Karpas-422 (cell line): Measurements from ENCODE around the gene INPP4A. TPM values are rescaled to one million over a fixed set of nuclear protein-coding genes. Genes with fewer than 3 reads are reported as not detected.
A peak's percentile ranks its signal among the peaks of the same experiment; 100 is the strongest.

Source experiments
- DNase-seq: peaks from one replicate; pipeline ENCODE4 v3.0.0-alpha.2; 2015
- H2AFZ ChIP-seq: fragments of 200-600 bp; sonication (generic); 2 replicates; pipeline ENCODE4 v1.6.1; 2014; ENCODE audit warnings: antibody characterized with exemption, low read length, mixed read lengths
- H3K27ac ChIP-seq: fragments of 200-600 bp; sonication (generic); 2 replicates; pipeline ENCODE4 v1.5.1; 2014; ENCODE audit warnings: mild to moderate bottlenecking, low read length, moderate library complexity
- H3K27me3 ChIP-seq: fragments of 200-600 bp; sonication (generic); 2 replicates; pipeline ENCODE4 v1.6.1; 2014; ENCODE audit warnings: low read length, mixed read lengths
- H3K36me3 ChIP-seq: fragments of 200-600 bp; sonication (generic); 2 replicates; pipeline ENCODE4 v1.6.1; 2014; ENCODE audit warnings: low read length, mixed read lengths; ENCODE audit not compliant: insufficient read depth
- H3K4me1 ChIP-seq: fragments of 200-600 bp; sonication (generic); 2 replicates; pipeline ENCODE4 v1.6.1; 2014; ENCODE audit warnings: mild to moderate bottlenecking, low read length, mixed read lengths
- H3K4me2 ChIP-seq: fragments of 200-600 bp; sonication (generic); 2 replicates; pipeline ENCODE4 v1.6.1; 2014; ENCODE audit warnings: low read length, low read depth, mild to moderate bottlenecking; ENCODE audit not compliant: poor library complexity, severe bottlenecking
- H3K4me3 ChIP-seq: fragments of 200-600 bp; sonication (generic); 2 replicates; pipeline ENCODE4 v1.5.1; 2014; ENCODE audit warnings: mild to moderate bottlenecking, antibody characterized with exemption, low read length, mixed read lengths
- H3K79me2 ChIP-seq: fragments of 200-600 bp; sonication (generic); 2 replicates; pipeline ENCODE4 v1.6.1; 2014; ENCODE audit warnings: mild to moderate bottlenecking, low read length, mixed read lengths
- H3K9ac ChIP-seq: fragments of 200-600 bp; sonication (generic); 2 replicates; pipeline ENCODE4 v1.6.0; 2014; ENCODE audit warnings: low read length
- H3K9me2 ChIP-seq: fragments of 200-600 bp; sonication (generic), shearing (Covaris generic); replicated peaks from 2 replicates; pipeline ENCODE4 v1.6.0; 2014; ENCODE audit warnings: mild to moderate bottlenecking, low read length, moderate library complexity; ENCODE audit not compliant: insufficient read depth
- H3K9me3 ChIP-seq: fragments of 300-700, 200-600 bp; sonication (generic); 2 replicates; pipeline ENCODE4 v1.6.1; 2014; ENCODE audit warnings: low read length, mixed read lengths
- H4K20me1 ChIP-seq: fragments of 200-600 bp; sonication (generic); 2 replicates; pipeline ENCODE4 v1.6.1; 2014; ENCODE audit warnings: mild to moderate bottlenecking, antibody characterized with exemption, low read length, low read depth; ENCODE audit not compliant: insufficient read depth
- total RNA-seq: library from RNA; depleted of rRNA; stranded (reverse); fragments of >200 nt; shearing (Covaris generic); gene quantifications from 2 replicates; pipeline ENCODE4 v1.2.3, GENCODE V29; 2014; ENCODE audit warnings: low replicate concordance

INPP4A gene
- total RNA-seq, 1 experiment from 2014 or later: 5.3 TPM

DNA sequence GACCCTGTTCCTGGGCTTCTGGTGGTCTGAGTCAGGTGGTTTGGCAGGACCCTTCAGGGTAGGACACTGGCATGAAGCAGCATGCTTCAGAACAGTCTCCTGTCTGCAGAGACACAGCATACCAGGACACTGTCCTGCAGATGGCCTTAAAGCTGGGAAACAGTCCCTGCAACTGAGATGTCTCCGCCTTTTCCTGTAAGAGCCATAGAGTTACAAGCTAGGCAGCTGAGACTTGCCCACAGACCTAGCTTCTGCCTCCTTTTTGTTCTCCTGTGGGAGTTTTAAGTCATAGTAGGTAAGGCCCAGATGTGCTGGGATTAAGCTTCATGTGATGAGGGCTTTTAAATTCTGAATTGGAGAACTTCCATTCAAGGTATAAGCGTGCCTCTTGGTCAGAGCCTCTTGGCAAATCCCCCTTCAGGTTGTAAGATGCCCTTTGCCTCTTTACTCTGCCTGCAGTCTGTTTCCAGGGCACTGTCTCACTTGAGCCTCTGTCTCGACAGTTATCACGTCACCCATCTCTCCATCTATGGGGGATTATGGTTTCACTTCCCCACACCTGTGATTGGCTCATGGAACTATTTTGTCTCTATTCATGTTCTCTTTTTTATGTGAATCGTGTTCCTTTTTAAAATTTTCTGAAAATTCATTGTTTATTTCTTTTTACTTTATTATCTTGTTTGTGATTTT, 111.8 kb downstream of the INPP4A start:
- Histone ChIP-seq H3K27ac (peak overlapping the region; percentile 65), H3K36me3 (no peaks in the 10 kb centered on the region), H3K4me3 (no peak overlapping the region; the same call in none of the 2 replicates)

DNA sequence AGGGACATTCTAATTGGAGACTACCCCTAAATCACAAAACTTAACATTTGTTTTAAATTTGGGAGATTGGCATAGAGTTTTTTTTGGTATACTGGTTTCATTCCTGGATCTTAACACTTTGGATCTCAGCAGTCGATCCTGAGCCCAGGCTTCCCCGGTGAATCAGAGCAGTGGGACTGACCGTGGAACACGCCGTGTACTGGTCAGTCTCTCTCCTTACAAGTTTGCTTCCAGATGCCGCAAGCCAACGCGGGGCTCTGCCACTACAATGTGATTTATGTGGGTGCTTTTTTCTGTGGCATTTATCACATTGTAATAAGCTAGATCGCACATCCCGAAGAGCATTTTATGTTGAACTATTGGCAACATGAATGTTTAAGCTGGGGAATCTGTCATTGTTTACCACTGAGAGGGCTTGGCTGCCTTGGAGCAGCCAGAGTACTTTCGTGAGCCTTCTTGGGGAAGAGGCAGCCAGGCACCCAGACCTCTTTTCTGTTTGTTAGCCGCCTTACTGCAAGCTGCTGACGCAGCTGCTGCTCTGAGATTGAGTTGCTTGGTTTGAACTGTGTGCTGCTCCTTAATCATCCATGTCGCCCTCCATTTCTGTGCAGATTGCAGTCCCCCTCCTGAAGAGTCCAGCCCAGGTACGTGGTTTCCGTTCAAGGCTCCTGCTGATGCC, 114.3 kb downstream of the INPP4A start:
- H4K20me1 ChIP-seq: no peaks in the 10 kb centered on the region
- H3K4me2 ChIP-seq: no peak overlapping the region
- H3K4me1 ChIP-seq: peaks cover 21% of the 10 kb centered on the region
- H2AFZ ChIP-seq: no peak overlapping the region
- H3K27ac ChIP-seq: no peak overlapping the region
- H3K9ac ChIP-seq: no peak overlapping the region
- H3K9me2 ChIP-seq: no peaks in the 10 kb centered on the region
- H3K27me3 ChIP-seq: no peaks in the 10 kb centered on the region
- H3K79me2 ChIP-seq: no peaks in the 10 kb centered on the region
- H3K4me3 ChIP-seq: no peak overlapping the region
- no peaks in the 10 kb centered on the region for H3K36me3 ChIP-seq
- H3K9me3 ChIP-seq: no peaks in the 10 kb centered on the region
- DNase-seq: no peak

More for the DNA sequence above, 111.8 kb downstream of the INPP4A start:
- Histone ChIP-seq H3K4me2 (peak overlapping the region; percentile 55), H4K20me1 (no peaks in the 10 kb centered on the region), H3K9me2 (no peaks in the 10 kb centered on the region), H3K9me3 (no peaks in the 10 kb centered on the region), H3K27me3 (no peaks in the 10 kb centered on the region), H3K9ac (peak overlapping the region; percentile 44), H3K4me1 (peaks cover 21% of the 10 kb centered on the region), H3K79me2 (no peaks in the 10 kb centered on the region), H2AFZ (peak overlapping the region; percentile 55; the same call in 1 of the 2 replicates)
- DNase-seq: peak; percentile 86

DNA sequence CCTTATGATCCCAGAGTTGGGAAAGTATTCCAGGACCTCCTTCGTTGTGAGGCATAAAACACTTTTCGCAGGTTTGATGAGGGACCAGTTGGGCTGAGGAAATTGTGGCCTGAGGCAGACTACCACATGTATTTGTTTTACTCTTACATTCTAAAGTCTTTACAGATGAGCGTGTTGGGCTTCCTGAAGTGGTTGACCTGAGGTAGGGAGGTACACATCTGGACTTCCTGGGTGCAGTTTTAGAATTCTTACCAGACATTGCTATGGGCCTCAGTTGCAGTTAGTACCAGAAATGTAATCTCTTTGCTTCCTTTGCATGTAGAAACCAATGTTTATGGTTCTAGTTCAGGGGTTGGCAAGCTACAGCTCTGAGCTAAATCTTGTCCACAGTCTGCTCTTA, 114.9 kb downstream of the INPP4A start:
- Histone ChIP-seq H3K79me2 (no peaks in the 10 kb centered on the region), H3K4me3 (no peak overlapping the region), H3K9ac (no peak overlapping the region), H3K9me2 (no peaks in the 10 kb centered on the region), H3K27ac (no peak overlapping the region), H3K4me2 (no peak overlapping the region), H3K4me1 (peaks cover 21% of the 10 kb centered on the region), H2AFZ (no peak overlapping the region), H3K36me3 (no peaks in the 10 kb centered on the region), H4K20me1 (no peaks in the 10 kb centered on the region), H3K9me3 (no peaks in the 10 kb centered on the region), H3K27me3 (no peaks in the 10 kb centered on the region)
- no peak for DNase-seq

DNA sequence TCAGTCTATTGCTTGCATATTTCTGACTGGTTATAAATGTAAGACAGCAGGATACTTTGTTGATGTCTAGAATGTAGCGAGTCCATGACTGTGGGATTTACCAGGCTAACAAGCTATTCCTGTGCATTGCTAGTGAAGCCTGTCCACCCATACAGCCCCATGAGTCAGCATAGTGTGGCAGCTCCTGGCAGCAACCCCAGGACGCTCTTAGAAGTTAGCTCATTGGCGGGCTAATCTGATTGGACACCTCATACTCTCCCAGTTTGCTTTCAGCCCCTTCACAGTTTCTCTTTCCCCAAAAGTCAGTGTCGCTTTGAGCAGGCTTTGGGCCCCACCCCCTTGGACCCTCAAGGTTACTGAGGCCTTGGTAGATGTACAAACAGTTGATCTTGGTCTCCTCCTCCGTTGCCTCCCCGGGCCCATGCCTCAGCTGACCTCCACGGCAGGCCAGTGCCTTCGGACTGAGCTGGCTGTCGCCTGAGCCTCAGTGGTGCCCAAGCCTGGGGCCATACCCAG, 115.7 kb downstream of the INPP4A start:
- H3K4me1 ChIP-seq: peaks cover 21% of the 10 kb centered on the region
- H2AFZ ChIP-seq: no peak overlapping the region
- H3K9ac ChIP-seq: no peak overlapping the region
- DNase-seq: no peak
- no peaks in the 10 kb centered on the region for H3K27me3 ChIP-seq
- H3K9me3 ChIP-seq: no peaks in the 10 kb centered on the region
- H4K20me1 ChIP-seq: no peaks in the 10 kb centered on the region
- no peak overlapping the region for H3K4me2 ChIP-seq
- H3K36me3 ChIP-seq: no peaks in the 10 kb centered on the region
- no peaks in the 10 kb centered on the region for H3K79me2 ChIP-seq
- H3K4me3 ChIP-seq: no peak overlapping the region
- H3K27ac ChIP-seq: no peak overlapping the region
- no peaks in the 10 kb centered on the region for H3K9me2 ChIP-seq

DNA sequence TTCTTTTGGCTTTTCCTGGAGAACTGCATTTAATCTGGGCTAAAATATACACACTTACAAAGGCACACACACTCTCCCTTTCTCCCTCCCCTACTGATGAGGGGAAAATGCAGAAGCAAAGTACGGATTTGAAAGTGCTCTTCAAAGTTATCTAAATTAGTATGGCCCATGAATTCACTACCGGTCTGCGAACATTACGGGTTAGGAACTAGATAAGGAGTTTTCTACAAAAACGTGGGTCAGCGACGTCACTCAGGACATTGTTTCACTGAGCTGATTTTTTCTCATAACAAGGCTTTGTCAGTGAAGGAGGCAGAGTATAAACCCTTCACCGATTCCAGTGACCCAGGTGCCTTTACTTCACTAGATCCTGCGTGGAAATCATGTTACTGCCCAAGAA, 116.4 kb downstream of the INPP4A start:
- Histone ChIP-seq H3K4me1 (peaks cover 17% of the 10 kb centered on the region), H3K9me3 (no peaks in the 10 kb centered on the region), H4K20me1 (no peaks in the 10 kb centered on the region), H3K79me2 (no peaks in the 10 kb centered on the region), H2AFZ (no peak overlapping the region), H3K27me3 (no peaks in the 10 kb centered on the region), H3K36me3 (no peaks in the 10 kb centered on the region), H3K9ac (no peak overlapping the region), H3K9me2 (no peaks in the 10 kb centered on the region), H3K27ac (no peak overlapping the region), H3K4me3 (no peak overlapping the region), H3K4me2 (no peak overlapping the region)
- no peak for DNase-seq

DNA sequence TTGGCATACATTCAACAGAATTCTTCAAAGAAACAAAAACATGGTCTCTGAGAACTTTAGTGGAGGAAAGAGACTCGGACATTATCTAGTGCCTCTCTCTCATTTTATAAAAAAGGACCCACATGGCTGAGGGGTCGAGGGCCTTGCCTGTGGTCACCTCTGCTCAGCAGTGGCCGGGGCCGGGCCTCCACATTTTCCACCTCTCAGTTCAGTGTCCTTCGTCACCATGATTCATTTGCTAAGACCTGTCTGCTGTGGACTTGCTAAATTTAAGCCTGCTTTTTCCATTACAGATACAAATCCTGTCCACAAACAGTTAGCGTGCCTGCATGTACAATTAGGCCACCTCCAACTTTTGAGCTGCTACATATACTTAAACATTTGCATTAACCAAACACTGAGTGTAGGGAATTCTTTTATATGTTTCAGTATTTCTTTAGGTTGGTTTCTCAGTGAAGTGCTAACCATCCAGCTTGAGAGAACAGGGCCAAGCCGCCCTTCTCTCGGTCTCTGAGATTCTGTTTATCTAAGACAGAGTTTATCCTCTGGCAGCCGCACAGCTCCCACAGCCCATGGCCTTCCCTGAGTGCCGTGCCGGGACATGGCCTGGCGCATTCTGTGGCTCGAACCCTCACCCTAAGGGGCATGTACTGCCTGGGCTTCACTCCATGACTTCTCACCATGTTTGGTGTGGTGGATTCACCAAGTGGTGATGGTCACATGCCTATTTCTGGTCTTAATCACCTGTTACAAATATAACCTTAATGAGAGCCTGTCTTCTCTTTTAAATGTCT, 117.4 kb downstream of the INPP4A start:
- peaks cover 6% of the 10 kb centered on the region for H3K4me1 ChIP-seq
- no peaks in the 10 kb centered on the region for H3K9me3 ChIP-seq
- no peak overlapping the region for H3K9ac ChIP-seq
- no peak overlapping the region for H2AFZ ChIP-seq
- DNase-seq: no peak
- H3K27ac ChIP-seq: no peak overlapping the region
- H3K27me3 ChIP-seq: no peaks in the 10 kb centered on the region
- H3K36me3 ChIP-seq: no peaks in the 10 kb centered on the region
- H3K4me2 ChIP-seq: no peak overlapping the region
- H3K4me3 ChIP-seq: no peak overlapping the region
- no peaks in the 10 kb centered on the region for H4K20me1 ChIP-seq
- no peaks in the 10 kb centered on the region for H3K79me2 ChIP-seq
- no peaks in the 10 kb centered on the region for H3K9me2 ChIP-seq

DNA sequence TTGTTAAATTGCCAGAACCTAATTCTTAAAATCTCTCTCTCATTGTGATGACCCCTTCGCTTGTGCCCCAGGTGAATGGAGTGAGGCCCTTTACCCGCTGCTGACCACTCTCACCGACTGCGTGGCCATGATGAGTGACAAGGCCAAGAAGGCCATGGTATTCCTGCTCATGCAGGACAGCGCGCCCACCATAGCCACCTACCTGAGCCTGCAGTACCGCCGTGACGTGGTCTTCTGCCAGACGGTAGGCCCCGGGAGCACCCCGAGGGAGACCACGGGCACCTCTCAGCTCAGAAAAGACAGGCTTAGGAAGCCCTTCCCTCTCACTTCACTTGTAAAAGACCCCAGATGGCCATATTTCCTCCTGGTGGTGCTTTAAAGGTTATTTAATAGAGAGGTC, 118.7 kb downstream of the INPP4A start:
- Histone ChIP-seq H4K20me1 (no peaks in the 10 kb centered on the region), H3K4me3 (no peak overlapping the region), H3K79me2 (no peaks in the 10 kb centered on the region), H3K36me3 (no peaks in the 10 kb centered on the region), H3K27ac (no peak overlapping the region), H3K4me1 (no peaks in the 10 kb centered on the region), H3K9ac (no peak overlapping the region), H2AFZ (no peak overlapping the region), H3K27me3 (no peaks in the 10 kb centered on the region), H3K9me3 (no peaks in the 10 kb centered on the region), H3K9me2 (no peaks in the 10 kb centered on the region), H3K4me2 (no peak overlapping the region)
- no peak for DNase-seq
